ENCODE results near the gene YIF1B.
A peak's percentile ranks its signal among the peaks of the same experiment; 100 is the strongest.

The YIF1B gene

DNA sequence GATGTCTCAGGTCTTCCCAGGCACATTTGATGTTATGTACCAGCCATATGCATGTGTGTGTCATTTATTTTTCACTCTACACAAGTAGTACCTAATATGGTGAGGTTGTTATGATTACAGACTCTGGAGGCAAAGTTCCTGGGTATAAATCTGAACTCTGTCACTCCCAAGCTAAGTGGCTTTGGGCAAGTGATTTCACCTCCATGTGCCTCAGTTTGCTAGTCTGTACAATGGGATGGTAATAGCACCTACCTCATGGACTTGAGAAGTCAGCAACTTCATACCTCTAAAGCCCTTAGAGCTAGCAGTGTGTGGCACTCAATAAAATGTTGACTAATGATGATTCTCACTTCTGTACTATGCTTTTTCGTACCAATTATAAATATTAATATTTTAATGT, 16.0 kb upstream of the YIF1B start:
- DNase-seq, result no peak

GRCh38 chr19:38329651-38330050, 13.9 kb upstream of the YIF1B start:
- DNase-seq, result no peak

GRCh38 chr19:38326591-38326990, 10.8 kb upstream of the YIF1B start:
- no peak for DNase-seq

- no peak for DNase-seq
Observed at GRCh38 chr19:38324431-38324830, 8.7 kb upstream of the YIF1B start.

DNA sequence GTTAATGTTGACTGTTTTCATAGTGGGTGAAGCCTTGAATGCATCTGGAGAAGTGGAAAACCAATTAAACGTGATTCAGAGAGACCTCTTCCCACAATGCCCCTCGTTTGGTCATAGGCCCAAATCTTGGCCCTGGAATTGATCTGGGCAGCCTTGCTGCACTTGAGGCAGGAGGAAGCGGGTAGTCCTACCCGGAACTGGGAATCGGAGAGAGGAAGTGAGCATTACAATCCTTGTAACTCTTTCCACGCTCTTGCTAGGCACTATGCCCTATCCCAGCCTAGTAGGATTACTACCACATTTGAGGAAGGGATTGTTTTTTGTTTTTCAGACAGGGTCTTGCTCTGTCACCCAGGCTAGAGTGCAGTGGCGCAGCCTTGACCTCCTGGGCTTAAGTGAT, 7.5 kb upstream of the YIF1B start:
- DNase-seq, result no peak

- no peak for DNase-seq
Observed at GRCh38 chr19:38321646-38322196, 6.0 kb upstream of the YIF1B start.

DNA sequence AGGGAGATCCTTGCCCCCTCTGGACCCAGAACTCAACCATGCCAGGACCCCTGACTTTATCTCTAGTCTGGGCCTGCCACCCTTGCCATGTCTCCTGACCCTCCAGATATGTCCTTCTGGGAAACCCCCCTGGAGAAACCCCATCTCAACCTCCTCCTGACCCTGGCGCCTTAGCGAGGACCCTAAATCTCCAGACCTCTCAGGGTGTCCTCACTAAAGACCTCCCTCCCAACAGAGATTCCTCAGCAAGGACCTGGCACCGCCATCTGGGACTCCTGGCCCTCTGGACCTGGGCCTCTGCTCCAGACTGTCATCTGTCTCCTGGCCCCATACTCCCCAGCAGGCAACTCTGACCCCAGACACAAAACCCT, 5.2 kb upstream of the YIF1B start:
- DNase-seq, result no peak

GRCh38 chr19:38319421-38320258, 3.9 kb upstream of the YIF1B start, which contains the start of gene KCNK6:
TSS of gene KCNK6 (plus strand) at chr19:38319845. CDS start at chr19:38319951, 106 bp downstream.
- DNase-seq, result no peak

- no peak for DNase-seq
Observed at GRCh38 chr19:38318660-38319059, 2.9 kb upstream of the YIF1B start.

- DNase-seq, result no peak
Observed at GRCh38 chr19:38317104-38317612, 1.4 kb upstream of the YIF1B start.

GRCh38 chr19:38316477-38317067, 825 bp upstream of the YIF1B start:
- DNase-seq, result no peak

GRCh38 chr19:38310986-38311385, 4.8 kb downstream of the YIF1B start:
- no peak for DNase-seq

- DNase-seq, result no peak
Observed at GRCh38 chr19:38310279-38310670, 5.5 kb downstream of the YIF1B start.

GRCh38 chr19:38309615-38310278, 6.0 kb downstream of the YIF1B start:
- no peak for DNase-seq

DNA sequence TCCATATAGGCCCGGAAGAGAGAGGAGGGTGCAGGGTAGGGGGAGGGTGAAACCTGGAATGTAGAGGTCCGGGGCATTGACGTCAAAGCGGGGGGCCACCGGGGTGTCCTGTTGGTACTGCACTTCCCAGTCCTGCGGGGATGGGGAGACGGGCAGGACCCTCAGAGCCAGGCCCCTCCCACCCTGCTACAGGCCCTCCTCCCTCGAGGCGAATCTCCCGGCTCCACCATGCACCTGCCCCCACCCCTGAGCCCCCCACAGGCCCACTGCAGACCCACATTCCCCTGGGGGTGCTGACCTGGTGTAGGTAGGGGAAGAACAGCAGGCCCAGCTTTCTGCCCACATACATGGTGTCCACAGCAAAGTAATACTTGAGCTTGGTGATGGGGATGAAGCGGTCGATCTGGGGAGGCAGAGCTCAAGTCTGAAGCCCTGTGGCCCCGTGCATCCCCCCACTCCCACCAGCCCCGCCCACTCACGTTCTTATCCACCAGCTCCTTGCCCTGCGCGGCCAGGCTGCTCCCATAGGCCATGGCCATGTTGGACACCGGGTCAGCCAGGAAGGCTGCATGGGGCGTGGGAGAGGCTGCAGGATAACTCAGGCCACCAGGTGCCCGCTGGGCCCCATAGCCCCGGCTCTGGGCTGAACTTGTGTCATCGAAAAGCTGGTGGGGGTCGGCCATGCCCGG, 6.7 kb downstream of the YIF1B start:
- DNase-seq, result no peak

GRCh38 chr19:38308006-38308766, 7.6 kb downstream of the YIF1B start:
- DNase-seq, result no peak

DNA sequence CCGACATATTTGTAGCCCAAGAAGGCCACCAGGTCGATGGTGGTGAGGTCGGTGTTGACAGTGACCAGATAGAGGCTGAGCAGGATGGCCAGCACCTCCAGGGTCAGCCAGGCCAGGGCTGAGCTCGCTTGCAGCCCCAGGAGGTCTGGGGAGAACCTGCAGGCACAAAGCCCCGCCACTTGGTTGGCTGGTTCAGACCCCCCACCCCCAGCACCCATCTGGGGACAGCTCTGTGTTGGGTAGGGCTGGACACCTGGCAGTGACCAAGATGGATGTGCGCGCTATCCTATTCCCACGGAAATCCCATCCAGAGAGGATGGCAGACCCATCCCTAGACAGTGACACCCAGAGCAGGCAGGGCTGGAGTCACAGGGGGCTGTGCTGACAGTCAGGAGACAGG, 8.2 kb downstream of the YIF1B start:
- no peak for DNase-seq

DNA sequence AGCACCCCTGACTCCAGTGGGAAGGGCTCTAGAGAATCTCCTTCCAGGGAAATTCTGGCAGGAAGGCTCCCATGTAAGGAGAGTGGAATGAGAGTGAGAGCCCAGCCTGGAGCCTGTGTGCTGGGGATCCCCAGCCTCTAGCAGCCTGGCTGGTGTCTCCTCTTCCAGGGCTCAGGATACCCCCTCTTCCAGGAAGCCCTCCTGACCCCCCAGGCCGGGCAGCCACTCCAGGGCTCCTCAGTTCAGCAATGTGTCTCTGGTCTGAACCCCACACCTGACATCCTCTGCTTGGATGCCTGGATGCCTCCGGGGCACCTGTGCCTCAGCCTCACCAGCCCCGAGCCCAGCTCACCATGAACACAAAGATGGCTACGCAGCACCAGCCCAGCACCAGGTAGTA, 8.7 kb downstream of the YIF1B start:
- no peak for DNase-seq

- no peak for DNase-seq
Observed at GRCh38 chr19:38306236-38306635, 9.5 kb downstream of the YIF1B start.

DNA sequence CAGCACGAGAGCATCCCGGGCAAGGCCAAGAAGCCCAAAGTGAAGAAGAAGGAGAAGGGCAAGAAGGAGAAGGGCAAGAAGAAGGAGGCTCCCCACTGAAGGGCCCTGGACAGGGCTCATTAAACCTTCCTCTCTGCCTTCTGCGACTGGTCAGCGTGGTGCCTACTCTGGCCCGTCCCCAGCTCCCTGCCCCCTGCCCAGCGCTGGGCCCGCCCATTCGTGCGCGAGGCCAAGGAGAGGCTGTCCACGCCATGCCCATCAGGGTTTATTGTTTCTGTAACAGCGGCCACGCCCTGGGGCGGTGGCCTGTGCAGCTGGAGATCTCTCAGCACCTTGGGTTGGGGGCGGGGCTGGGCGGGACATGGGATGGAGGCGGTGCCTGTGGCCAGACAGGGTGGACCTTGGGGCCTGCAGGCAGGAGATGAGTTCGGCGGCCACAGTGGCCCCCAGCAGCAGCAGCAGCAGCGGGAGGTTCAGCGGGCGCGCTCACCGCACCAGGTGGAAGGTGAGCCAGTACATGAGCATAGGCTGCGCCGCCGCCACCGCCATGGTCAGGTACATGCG, 10.8 kb downstream of the YIF1B start:
- DNase-seq, result peak; percentile 70 to 78

DNA sequence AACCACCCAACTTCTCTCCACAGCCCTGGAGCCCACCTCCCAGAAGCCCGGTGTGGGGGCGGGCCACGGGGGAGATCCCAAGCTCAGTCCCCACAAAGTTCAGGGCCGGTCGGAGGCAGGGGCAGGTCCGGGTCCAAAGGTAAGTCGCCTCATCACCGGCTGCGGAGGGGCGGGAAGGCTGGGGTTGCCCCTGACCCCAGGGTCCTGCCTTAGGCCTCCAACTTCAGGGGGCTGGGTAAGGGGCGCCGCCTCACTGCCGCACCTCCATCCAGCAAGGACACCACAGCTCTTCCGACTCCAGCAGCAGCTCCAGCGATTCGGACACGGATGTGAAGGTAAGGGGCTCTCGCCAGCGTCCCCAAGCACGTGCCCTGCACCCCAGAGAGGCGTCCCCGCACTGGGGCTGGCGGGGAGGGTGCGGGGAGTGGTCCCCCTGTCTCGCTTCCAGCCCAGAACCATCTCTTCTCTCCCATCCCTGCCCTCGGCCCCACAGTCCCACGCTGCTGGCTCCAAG, 11.3 kb downstream of the YIF1B start:
- no peak for DNase-seq

All from NCI-H2081 (cell line).